Measurements from ENCODE around the gene TMPRSS15.

- no peak for TF ChIP-seq CTCF (IDR thresholded peaks at IDR 0.05 in 4 of 5, conservative IDR thresholded peaks at IDR 0.05 in 1 of 5)
- TF ChIP-seq POLR2A (IDR thresholded peaks at IDR 0.05) = no peak
Observed at GRCh38 chr21:18373606-18374005, 30.0 kb downstream of the TMPRSS15 start.

Data from gastrocnemius medialis (tissue), 4 donors.